GM13977 (cell line): ENCODE data around the gene ZNF362.

Experiments
- DNase-seq: peaks from one replicate; pipeline ENCODE4 v3.0.0; 2012; ENCODE audit warnings: low spot score
- CTCF ChIP-seq: IDR thresholded peaks from 2 replicates; pipeline ENCODE4 v1.5.1; 2012; ENCODE audit warnings: mild to moderate bottlenecking, control low read depth; ENCODE audit not compliant: insufficient read depth; ENCODE audit errors: extremely low read depth, missing control alignments
- in situ Hi-C: fragments of 300-500 bp; cut with MboI; formaldehyde crosslinking; loops from one replicate; pipeline ENCODE4 v1.12.0; 2022; ENCODE audit warnings: low sequenced_read_pairs, low pct_unique_long_range_greater_than_20kb, mixed read lengths, inconsistent platforms; ENCODE audit not compliant: unreplicated experiment

ZNF362 gene

DNA sequence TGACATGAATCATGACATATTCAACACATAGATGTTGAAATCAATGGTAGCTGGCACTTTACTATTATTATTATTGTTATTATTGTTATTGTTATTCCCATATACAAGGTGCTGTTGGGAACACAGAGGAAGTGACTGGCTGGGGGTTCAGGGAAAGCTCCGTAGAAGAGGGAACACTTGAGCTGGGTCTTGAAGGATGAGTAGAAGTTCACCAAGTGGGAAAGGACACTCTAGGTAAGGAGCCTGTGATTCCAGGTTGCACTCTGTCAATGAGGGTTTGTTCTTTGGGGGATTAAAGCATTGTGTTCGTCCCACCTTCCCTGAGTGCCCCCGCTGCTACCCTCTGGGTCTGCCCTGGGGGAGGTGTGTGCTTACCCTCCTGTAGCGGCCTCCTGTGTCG is 14.1 kb downstream of the ZNF362 start:
- no peak for TF ChIP-seq CTCF
- DNase-seq, result no peak
- in situ Hi-C loops, result no loop called here

GRCh38 chr1:33270808-33271465 is 14.6 kb downstream of the ZNF362 start:
- no peak for DNase-seq
- in situ Hi-C loops, result no loop called here
- no peak for TF ChIP-seq CTCF

DNA sequence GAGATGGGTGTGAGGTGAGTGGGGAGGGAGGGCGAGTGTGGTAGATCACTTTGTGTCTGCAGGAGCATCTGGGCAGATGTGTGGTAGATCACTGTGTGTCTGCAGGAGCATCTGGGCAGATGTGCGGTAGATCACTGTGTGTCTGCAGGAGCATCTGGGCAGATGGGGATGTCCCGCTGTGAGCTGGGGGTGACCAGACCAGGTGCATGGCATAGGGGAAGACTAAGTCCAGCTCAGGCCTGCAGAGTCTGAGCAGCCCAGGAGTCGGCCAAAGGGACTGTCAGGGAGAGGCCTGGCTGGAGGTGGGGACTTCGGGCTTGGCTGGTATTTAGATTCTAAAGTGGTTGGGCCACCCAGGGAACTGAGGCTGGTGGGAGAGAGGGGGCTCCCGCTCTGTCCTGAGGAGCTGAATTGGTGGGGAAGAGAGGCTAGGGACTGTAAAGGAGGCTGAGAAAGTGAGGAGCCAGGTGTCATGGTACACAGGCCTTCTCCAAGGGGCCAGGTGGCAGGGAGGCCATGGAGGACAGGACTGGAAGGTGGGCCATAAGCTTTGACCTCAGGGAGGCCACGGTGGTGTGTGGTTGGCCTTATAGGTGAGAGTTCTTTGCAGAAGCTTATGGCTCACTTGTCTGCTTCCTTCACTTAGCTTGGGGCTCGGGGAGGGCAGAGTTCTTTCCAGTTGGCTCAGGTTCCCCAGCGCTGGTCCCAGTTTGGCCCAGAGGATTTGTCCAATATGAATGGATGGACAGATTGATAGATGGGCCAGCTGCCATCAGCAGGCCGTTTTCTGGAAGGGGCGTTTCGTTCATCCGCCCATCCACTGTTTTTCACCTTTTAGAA is 15.6 kb downstream of the ZNF362 start:
- in situ Hi-C loops, result no loop called here
- no peak for DNase-seq
- no peak for TF ChIP-seq CTCF

- in situ Hi-C loops, result no loop called here
- TF ChIP-seq CTCF, result no peak
Measured at GRCh38 chr1:33272509-33272908, 16.2 kb downstream of the ZNF362 start.

DNA sequence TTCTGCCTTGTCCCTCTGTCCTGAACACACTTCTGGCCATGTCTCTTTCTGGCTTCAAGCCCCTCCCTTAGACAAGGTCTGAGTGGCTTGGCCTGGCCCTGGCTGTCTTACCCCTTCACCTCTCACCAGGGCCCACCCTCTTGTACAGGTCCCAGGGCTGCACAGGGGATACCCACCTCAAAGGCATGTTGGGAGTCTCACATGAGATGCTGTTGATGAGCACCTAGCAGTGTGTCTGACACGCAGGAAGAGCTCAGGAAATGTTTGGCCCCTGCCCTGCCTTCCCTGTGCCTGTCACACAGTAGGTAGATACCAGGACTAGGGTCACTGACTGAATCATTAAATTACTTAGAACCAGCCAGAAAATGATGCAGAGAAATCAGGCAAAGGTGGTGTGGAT is 16.6 kb downstream of the ZNF362 start:
- no peak for TF ChIP-seq CTCF
- no peak for DNase-seq
- in situ Hi-C loops, result no loop called here

More at GRCh38 chr1:33272509-33272908, 16.2 kb downstream of the ZNF362 start:
- no peak for DNase-seq

GRCh38 chr1:33273406-33273805 is 17.1 kb downstream of the ZNF362 start:
- DNase-seq, result no peak
- no peak for TF ChIP-seq CTCF
- in situ Hi-C loops, result no loop called here
